HPDE6-E6E7 (cell line): Measurements from ENCODE around the gene MELTF.

Source experiments
- DNase-seq: peaks from one replicate; pipeline ENCODE4 v3.0.0; 2011; ENCODE audit warnings: missing footprints; ENCODE audit errors: extremely low spot score

Gene MELTF

GRCh38 chr3:196969134-196969659, 60.4 kb downstream of the MELTF start:
- DNase-seq, result peak; percentile 38

GRCh38 chr3:196968233-196969133, 61.1 kb downstream of the MELTF start, which contains the start of gene PIGZ:
PIGZ (minus strand) TSS chr3:196968833; CDS start chr3:196952031, 16,802 bp downstream.
- DNase-seq, result no peak

GRCh38 chr3:196967412-196968232, 62.0 kb downstream of the MELTF start:
- no peak for DNase-seq

- DNase-seq, result no peak
Observed at GRCh38 chr3:196966526-196967401, 62.9 kb downstream of the MELTF start.

- DNase-seq, result no peak
Observed at GRCh38 chr3:196965804-196966173, 63.8 kb downstream of the MELTF start.

GRCh38 chr3:196965112-196965803, 64.4 kb downstream of the MELTF start:
- no peak for DNase-seq

GRCh38 chr3:196963631-196963953, 66.0 kb downstream of the MELTF start:
- no peak for DNase-seq

GRCh38 chr3:196962930-196963630, 66.5 kb downstream of the MELTF start:
- DNase-seq, result no peak

GRCh38 chr3:196962108-196962929, 67.3 kb downstream of the MELTF start:
- no peak for DNase-seq

GRCh38 chr3:196954832-196955231, 74.8 kb downstream of the MELTF start:
- no peak for DNase-seq
